ENCODE results near the gene KDM4C. TPM values are rescaled to one million over a fixed set of nuclear protein-coding genes. Genes with fewer than 3 reads are reported as not detected.

Gene KDM4C
- total and polyA plus RNA-seq, 7 donors, result 16.4 to 33.5 (median 28.8) TPM

- intact Hi-C loops (cut with DNase I), result no loop called here
These were observed 434.5 kb downstream of the KDM4C start for GRCh38 chr9:7192266-7192665.

GRCh38 chr9:7195526-7195925 lies 437.8 kb downstream of the KDM4C start:
- Histone ChIP-seq H3K27ac (no peak overlapping the region), H3K4me3 (no peak overlapping the region), H3K4me1 (peaks cover 0 to 11% (median 10%) of the 10 kb centered on the region in 4 donors), H3K27me3 (no peaks in the 10 kb centered on the region), H3K9me3 (no peaks in the 10 kb centered on the region), H3K36me3 (no peaks in the 10 kb centered on the region)
- intact Hi-C loops (cut with DNase I), result no loop called here
- TF ChIP-seq CTCF (IDR thresholded peaks at IDR 0.05) (no peak), POLR2A (IDR thresholded peaks at IDR 0.05) (no peak), EP300 (IDR thresholded peaks at IDR 0.05) (no peak), POLR2AphosphoS5 (IDR thresholded peaks at IDR 0.05) (no peak)
- WGBS, 2 donors, result 68 to 94% methylated on average over 2 of the region's 2 CpGs
- no peak for DNase-seq

More at GRCh38 chr9:7192266-7192665, 434.5 kb downstream of the KDM4C start:
- no peak for DNase-seq
- TF ChIP-seq POLR2A (IDR thresholded peaks at IDR 0.05) (no peak), EP300 (IDR thresholded peaks at IDR 0.05) (no peak), POLR2AphosphoS5 (IDR thresholded peaks at IDR 0.05) (no peak), CTCF (IDR thresholded peaks at IDR 0.05) (no peak)
- Histone ChIP-seq H3K27ac (no peak overlapping the region), H3K4me3 (no peak overlapping the region), H3K27me3 (no peaks in the 10 kb centered on the region), H3K9me3 (peaks cover 0 to 3% (median 0%) of the 10 kb centered on the region in 4 donors), H3K4me1 (peaks cover 0 to 11% (median 10%) of the 10 kb centered on the region in 4 donors), H3K36me3 (no peaks in the 10 kb centered on the region)
- 30 to 77% methylated on average over 4 of the region's 4 CpGs for WGBS, 2 donors

GRCh38 chr9:7196467-7196866 lies 438.7 kb downstream of the KDM4C start:
- no peaks in the 10 kb centered on the region for H3K36me3 ChIP-seq
- intact Hi-C loops (cut with DNase I), result no loop called here
- peaks cover 0 to 10% (median 9%) of the 10 kb centered on the region in 4 donors for H3K4me1 ChIP-seq
- H3K9me3 ChIP-seq, result no peaks in the 10 kb centered on the region
- H3K4me3 ChIP-seq, result no peak overlapping the region
- no peak for TF ChIP-seq EP300 (IDR thresholded peaks at IDR 0.05)
- TF ChIP-seq POLR2A (IDR thresholded peaks at IDR 0.05), result no peak
- no peak for TF ChIP-seq CTCF (IDR thresholded peaks at IDR 0.05)
- TF ChIP-seq POLR2AphosphoS5 (IDR thresholded peaks at IDR 0.05), result no peak
- no peaks in the 10 kb centered on the region for H3K27me3 ChIP-seq
- 67 to 95% methylated on average over 2 of the region's 2 CpGs for WGBS, 2 donors
- DNase-seq, result no peak
- no peak overlapping the region for H3K27ac ChIP-seq

- TF ChIP-seq CTCF (IDR thresholded peaks at IDR 0.05), result no peak
- TF ChIP-seq POLR2AphosphoS5 (IDR thresholded peaks at IDR 0.05), result no peak
- TF ChIP-seq EP300 (IDR thresholded peaks at IDR 0.05), result no peak
- TF ChIP-seq POLR2A (IDR thresholded peaks at IDR 0.05), result no peak
- Histone ChIP-seq H3K9me3 (no peaks in the 10 kb centered on the region), H3K27me3 (no peaks in the 10 kb centered on the region), H3K36me3 (no peaks in the 10 kb centered on the region), H3K27ac (no peak overlapping the region), H3K4me1 (no peaks in the 10 kb centered on the region), H3K4me3 (no peak overlapping the region)
- no peak for DNase-seq
- 94 to 96% methylated on average over 5 of the region's 5 CpGs for WGBS, 2 donors
- intact Hi-C loops (cut with DNase I), result no loop called here
These were observed 443.4 kb downstream of the KDM4C start for GRCh38 chr9:7201196-7201595.

- Histone ChIP-seq H3K27ac (no peak overlapping the region), H3K36me3 (no peaks in the 10 kb centered on the region), H3K27me3 (no peaks in the 10 kb centered on the region), H3K4me3 (no peak overlapping the region), H3K9me3 (no peaks in the 10 kb centered on the region), H3K4me1 (peaks cover 0 to 10% (median 0%) of the 10 kb centered on the region in 4 donors)
- no peak for TF ChIP-seq CTCF (IDR thresholded peaks at IDR 0.05)
- TF ChIP-seq EP300 (IDR thresholded peaks at IDR 0.05), result no peak
- TF ChIP-seq POLR2AphosphoS5 (IDR thresholded peaks at IDR 0.05), result no peak
- TF ChIP-seq POLR2A (IDR thresholded peaks at IDR 0.05), result no peak
- DNase-seq, result no peak
- WGBS, 2 donors, result 90 to 95% methylated on average over 4 of the region's 4 CpGs
- intact Hi-C loops (cut with DNase I), result no loop called here
These were observed 448.0 kb downstream of the KDM4C start for GRCh38 chr9:7205806-7206205.

Data from sigmoid colon (tissue), 7 donors.